ENCODE results near the gene REV3L.

The REV3L gene

GRCh38 chr6:111469543-111469942, 13.5 kb downstream of the REV3L start:
- no peak for DNase-seq (ENCODE audit: low read depth)

DNA sequence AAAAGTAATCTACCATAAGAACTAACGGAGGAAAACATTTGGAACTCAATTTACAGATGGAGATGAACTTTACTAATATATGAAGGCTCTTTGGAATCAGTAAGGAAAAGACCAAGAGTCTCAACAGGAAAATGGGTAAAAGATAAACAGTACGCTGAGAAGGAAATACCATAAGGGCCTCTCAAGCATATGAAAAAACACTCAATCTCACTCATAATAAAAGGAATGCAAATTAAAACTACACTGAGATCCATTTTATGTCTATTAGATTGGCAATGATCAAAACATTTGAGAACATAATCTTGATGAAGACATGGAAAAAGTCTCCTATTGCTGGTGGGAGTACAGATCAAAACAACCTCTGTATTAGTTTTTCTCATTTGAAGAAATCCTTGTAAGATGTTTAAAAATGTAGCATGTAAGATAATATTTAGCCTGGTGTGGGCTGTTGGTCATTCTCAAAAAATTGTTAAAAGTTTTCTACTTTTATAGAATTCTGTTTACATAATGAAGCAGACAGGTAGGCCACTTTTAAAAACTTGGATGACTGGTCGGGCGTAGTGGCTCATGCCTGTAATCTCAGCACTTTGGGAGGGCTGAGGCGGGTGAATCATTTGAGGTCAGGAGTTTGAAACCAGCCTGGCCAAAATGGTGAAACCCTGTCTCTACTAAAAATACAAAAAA, 14.5 kb downstream of the REV3L start:
- no peak for DNase-seq (ENCODE audit: low read depth)

DNA sequence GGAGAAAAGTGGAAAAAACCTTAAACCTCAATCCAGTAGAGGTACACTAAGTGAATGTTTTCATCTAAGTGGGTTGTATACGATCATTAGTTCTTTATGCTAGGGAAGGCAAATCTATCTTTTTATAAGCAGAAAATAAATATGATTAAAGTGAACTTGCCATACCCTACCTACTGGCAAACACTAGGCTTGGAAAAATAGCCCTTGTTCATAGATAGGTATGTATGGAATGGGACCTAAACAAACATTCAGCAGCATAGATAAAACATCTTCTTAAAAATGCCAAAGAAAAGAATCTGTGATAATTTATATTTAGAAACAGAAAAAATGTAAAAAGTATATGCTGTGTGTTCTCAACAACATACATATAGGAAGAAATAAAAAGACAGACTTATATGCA, 18.8 kb downstream of the REV3L start:
- no peak for DNase-seq (ENCODE audit: low read depth)

GRCh38 chr6:111462770-111463391, 20.1 kb downstream of the REV3L start:
- no peak for DNase-seq (ENCODE audit: low read depth)

- DNase-seq (ENCODE audit: low read depth): no peak
Observed at GRCh38 chr6:111461860-111462259, 21.2 kb downstream of the REV3L start.

DNA sequence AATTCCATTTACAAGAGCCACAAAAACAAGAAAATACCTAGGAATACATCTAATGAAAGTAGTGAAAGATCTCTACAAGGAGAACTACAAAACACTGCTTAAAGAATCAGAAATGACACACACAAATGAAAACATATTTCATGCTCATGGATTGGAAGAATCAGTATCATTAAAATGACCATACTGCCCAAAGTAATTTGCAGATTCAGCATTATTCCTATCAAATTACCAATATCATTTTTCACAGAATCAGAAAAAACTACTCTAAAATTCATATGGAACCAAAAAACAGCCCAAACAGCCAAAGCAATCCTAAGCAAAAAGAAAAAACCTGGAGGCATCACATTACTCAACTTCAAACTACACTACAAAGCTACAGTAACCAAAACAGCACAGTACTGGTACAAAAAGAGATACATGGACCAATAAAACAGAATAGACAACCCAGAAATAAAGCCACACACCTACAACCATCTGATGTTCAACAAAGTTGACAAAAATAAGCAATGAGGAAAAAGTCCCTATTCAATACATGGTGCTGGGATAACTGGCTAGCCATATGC, 24.3 kb downstream of the REV3L start:
- DNase-seq (ENCODE audit: low read depth): no peak

DNA sequence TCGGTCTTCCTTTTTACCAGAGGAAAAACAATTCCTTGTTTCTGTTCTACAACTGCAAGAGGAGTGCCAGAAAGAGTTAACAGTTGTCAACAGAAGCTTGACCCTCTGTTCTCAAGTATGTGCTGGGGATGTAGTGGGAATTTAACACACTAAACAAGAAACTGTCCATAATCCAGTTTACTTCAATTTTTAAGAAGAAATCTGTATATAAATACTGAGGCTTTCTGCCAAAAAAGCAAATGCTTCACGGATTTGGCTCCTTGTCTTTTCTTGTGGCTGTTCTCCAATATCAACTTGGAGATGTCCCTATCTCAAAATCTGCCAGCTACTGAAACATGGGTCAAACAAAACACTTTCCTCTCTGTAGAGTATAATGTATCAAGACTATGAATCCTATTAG, 26.8 kb downstream of the REV3L start:
- no peak for DNase-seq (ENCODE audit: low read depth)

DNA sequence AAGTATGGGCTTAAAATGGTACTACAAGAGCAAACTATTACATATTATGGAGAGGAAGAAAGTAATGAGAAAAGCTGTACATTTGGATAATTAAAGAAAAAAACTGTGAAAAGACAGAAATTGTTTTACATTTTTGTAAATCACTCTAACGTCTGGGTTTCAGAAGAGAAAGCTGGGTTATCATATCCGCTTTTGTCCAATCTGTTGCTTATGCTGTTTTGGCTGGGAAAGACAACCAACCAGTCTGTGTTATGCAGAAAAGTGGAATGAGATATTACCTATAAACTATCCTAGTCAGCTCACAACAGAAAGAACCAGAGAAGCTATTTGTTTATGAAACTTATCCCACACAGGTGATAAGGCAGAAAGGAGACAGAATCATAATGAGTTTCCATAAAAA, 32.4 kb downstream of the REV3L start:
- DNase-seq (ENCODE audit: low read depth): no peak

DNA sequence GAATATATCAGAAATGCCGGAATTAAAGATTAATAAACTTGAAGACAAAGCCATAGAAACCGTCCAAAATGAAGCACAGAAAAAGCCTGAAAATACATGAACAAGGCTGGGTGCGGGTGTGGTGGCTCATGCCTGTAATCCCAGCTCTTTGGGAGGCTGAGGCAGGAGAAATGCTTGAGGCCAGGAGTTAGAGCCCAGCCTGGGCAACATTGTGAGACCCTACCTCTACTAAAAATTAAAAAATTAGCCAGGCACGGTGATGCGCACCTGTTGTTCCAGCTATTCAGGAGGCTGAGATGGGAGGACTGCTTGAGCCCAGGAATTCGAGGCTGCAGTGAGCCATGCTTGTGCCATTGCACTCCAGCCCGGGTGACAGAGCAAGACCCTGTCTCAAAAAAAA, 32.9 kb downstream of the REV3L start:
- DNase-seq (ENCODE audit: low read depth): no peak

- DNase-seq (ENCODE audit: low read depth): no peak
Observed at GRCh38 chr6:111449129-111449528, 33.9 kb downstream of the REV3L start.

DNA sequence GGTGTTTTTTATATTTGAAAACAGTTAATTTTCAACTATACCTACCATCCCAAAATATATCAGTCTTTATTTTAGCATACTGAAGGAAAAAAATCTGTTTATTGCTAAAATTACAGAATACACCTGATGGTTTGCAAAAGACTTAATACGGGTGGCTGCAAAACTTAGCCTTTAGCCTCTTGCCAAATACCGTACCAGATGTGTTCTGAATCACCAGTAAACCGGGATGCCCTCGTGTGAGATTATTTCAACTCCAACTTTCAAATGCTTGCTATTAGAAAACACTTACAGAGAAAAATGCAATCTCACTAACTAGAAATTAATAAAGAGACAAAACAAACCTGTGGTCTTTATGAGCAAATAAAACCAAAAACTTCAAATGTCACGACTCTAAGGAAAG, 36.0 kb downstream of the REV3L start:
- no peak for DNase-seq (ENCODE audit: low read depth)

GRCh38 chr6:111445861-111446267, 37.2 kb downstream of the REV3L start:
- DNase-seq (ENCODE audit: low read depth): no peak

DNA sequence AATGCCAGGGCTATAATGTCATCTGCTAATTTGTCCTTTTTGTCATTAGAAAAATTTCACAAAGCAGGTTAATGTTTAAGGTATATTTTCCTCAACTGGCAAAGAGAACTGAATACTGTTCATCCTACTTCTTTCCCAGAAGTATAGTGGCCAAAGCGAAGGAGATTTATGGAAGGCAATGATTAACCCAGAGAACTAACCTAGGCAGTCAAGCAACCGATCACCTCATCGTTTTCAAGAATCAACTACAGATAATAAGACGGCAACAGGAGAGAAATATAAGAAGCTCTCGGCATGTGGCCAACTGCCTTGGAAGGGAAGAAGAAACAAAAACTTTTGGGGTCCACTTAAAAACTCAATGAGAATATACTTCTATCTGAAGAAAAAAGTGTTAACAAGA, 38.2 kb downstream of the REV3L start:
- DNase-seq (ENCODE audit: low read depth): no peak

DNA sequence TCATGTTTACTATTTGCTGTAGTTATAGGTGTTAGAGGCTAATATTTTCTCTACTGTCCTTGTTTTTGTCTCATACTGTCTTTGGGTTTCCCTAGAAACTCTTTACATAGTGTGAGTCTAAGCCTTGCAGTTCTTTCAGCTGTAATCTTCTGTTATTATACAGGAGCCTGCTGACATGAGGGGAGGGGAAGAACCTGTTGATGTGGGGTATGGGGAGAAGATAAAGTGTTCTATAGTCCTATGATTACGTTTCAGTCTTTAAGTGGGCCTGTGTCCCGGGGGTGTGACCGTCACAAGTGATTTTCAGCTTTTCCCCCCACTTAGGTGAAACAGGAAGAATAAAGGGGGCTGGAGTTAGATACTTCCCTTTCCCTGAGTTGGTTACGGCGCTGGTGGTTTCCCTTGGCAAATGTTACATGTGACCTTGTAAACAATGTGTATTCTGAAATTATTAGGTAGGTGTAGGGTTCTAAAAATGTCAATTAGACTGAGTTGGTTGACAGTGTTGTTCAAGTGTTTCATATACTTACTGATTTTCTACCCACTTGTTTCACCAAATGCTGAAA, 41.3 kb downstream of the REV3L start:
- DNase-seq (ENCODE audit: low read depth): no peak

DNA sequence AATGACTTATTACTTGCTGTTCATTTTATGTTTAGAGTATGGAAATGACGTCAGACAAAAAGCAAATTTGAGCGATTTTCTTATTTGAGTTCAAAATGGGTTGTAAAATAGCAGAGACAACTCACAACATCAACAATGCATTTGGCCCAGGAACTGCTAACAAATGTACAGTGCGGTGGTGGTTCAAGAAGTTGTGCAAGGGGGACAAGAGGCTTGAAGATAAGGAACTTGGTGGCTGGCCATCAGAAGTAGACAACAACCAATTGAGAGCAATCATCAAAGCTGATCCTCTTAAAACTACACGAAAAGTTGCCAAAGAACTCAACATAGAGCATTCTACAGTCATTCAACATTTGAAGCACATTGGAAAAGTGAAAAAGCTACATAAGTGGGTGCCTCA, 43.8 kb downstream of the REV3L start:
- no peak for DNase-seq (ENCODE audit: low read depth)

GRCh38 chr6:111437573-111437972, 45.4 kb downstream of the REV3L start:
- DNase-seq (ENCODE audit: low read depth): no peak

DNA sequence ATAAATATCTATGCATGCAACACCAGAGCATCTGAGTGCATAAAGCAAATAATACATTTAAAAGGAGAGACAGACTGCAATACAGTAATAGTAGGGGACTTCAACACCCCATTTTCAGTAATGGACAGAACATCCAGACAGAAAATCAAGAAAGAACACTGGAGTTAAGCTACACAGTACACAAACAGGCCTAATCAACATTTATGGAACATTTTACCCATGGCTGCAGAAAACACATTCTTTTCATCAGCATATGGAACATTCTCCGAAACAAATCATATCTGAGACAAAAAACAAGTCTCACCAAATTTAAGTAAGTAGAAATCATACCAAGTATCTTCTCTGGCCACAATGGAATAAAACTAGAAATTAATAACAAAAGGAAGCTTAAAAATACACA, 50.5 kb downstream of the REV3L start:
- no peak for DNase-seq (ENCODE audit: low read depth)

DNA sequence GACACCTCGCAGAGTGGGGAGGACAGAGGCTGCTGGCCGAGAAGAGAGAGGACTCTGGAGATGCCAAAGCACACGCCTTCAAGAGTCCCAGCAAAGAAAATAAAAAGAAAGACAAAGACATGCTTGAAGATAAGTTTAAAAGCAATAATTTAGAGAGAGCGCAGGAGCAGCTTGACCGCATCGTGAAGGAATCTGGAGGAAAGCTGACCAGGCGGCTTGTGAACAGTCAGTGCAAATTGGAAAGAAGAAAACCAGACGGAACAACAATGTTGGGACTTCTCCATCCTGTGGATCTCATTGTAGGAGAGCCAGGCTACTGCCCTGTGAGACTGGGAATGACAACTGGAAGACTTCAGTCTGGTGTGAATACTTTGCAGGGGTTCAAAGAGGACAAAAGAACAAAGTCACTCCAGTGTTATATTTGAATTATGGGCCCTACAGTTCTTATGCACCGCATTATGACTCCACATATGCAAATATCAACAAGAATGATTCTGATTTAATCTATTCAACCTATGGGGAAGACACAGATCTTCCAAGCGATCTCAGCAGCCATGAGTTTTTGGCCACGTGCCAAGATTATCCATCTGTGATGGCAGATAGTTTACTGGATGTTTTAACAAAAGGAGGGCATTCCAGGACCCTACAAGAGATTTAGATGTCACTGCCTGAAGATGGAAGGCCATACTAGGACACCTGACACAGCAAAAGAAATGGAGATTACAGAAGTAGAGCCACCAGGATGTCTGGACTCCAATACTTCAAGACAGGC, 52.2 kb downstream of the REV3L start:
- DNase-seq (ENCODE audit: low read depth): no peak

GRCh38 chr6:111429571-111429970, 53.4 kb downstream of the REV3L start:
- no peak for DNase-seq (ENCODE audit: low read depth)

DNA sequence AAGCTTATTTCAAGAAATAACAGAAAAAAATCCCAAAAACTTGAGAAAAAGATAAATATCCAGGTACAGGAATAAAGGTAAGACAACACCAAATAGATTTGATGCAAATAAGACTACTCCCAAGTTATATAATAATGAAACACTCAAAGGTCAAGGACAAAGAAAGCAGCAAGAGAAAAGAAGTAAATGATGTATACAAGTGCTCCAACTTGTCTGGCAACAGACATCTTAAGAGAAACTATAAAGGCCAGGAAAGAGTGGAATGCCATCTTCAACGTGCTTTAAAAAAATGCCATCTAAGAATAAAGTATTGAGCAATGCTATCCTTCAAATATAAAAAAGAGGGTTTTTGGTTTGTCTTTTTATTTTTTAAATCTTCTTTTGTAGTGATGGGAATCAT, 54.2 kb downstream of the REV3L start:
- DNase-seq (ENCODE audit: low read depth): no peak

GRCh38 chr6:111427341-111428116, 55.5 kb downstream of the REV3L start:
- no peak for DNase-seq (ENCODE audit: low read depth)
